GM12892 (cell line): ENCODE data around the gene LTB4R2.
"Not testable (repeated sequence)": the region's sequence is repeated elsewhere in the genome, so short reads cannot be mapped to it uniquely, and the experiment has no call there.

ENCODE experiments used
- DNase-seq: peaks from one replicate; pipeline ENCODE4 v3.0.0; 2011; ENCODE audit not compliant: insufficient read length
- FAIRE-seq: peaks from 2 replicates; lab custom pipeline; 2011; peaks lifted over from hg19 to GRCh38; lab: Jason Lieb, UNC
- POLR2A ChIP-seq: IDR thresholded peaks from 2 replicates; pipeline ENCODE4 v1.6.1; 2011; ENCODE audit warnings: low read depth, low read length, control low read depth
- POLR2AphosphoS5 ChIP-seq: IDR thresholded peaks from 2 replicates; pipeline ENCODE4 v1.6.1; 2011; ENCODE audit warnings: low read depth, low read length, control low read depth
- TAF1 ChIP-seq: IDR thresholded peaks from 2 replicates; pipeline ENCODE4 v1.6.1; 2011; ENCODE audit warnings: low read depth, mild to moderate bottlenecking, control low read depth, low read length, borderline replicate concordance

Gene LTB4R2

DNA sequence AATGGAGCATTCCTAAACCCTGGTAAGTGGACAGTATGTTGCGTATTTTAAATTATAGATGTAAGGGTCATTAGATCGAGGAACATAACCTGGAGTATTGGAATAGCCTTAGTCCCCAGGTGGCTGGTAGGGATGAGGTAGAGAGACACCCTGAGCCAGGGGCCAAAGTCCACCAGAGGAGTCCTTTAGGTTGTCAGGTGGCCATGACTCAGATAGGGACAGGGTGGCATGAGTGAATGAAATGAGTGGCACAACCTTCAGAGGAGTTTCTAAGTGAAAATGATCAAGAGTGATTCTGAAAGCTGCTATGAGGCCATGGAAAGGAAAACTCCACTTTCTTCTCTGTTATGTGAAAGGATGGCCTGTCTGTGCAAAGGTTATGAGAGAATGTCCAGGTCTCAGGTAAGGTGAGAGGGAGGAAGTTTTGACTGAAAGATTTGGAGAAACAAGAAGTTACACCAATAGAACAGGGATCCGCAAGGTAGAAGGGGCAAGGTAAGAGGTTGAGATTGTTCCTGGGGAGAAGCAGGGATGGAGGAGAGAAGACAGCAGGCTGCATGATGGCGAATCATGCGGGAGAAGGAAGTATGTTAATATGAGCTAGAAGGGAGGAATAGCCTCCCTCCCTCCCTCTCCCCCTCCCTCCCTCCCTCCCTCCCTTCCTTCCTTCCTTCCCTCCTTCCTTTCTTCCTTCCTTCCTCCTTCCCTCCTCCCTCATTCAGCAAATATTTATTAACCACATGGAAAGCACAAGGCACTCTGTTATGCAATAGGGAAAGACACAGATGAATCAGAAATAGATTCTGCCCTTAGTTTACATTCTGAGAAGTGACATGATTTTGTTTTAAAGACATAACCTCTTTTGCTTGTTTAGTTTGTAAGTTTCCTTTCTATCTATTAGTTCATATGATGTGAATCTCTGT is 43.9 kb downstream of the LTB4R2 start:
- DNase-seq (no peak), FAIRE-seq (no peak)
- TF ChIP-seq TAF1: no peak
- TF ChIP-seq POLR2AphosphoS5: no peak
- no peak for TF ChIP-seq POLR2A

DNA sequence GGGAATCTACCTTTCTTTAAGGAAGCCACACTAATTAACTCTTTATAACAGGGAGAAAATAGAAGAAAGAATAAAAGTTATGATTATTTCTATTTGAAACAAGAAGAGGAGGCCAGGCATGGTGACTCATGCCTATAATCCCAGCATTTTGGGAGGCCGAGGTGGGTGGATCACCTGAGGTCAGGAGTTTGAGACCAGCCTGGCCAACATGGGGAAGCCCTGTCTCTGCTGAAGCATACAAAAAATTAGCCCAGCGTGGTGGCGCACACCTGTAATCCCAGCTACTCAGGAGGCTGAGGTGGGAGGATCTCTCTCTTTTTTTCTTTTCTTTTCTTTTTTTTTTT is 44.5 kb downstream of the LTB4R2 start:
- not testable (repeated sequence) for DNase-seq, FAIRE-seq

DNA sequence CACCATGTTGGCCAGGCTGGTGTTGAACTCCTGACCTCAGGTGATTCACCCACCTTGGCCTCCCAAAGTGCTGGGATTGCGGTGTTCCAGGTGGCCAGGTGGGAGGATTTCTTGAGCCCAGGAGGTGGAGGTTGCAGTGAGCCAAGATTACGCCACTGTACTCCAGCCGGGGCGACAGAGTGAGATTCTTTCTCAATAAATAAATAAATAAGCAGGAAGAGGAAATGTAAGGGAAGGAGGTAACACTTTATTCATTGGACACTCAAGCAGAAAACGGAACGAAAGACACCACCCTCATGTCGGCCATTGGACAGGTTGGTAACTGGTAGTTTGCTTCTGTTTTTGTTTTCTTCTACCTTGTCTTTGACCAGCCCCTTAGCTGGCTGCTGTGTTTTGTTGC is 45.1 kb downstream of the LTB4R2 start:
- FAIRE-seq (no peak), DNase-seq (no peak)
- TF ChIP-seq POLR2A (no peak), POLR2AphosphoS5 (no peak), TAF1 (no peak)

DNA sequence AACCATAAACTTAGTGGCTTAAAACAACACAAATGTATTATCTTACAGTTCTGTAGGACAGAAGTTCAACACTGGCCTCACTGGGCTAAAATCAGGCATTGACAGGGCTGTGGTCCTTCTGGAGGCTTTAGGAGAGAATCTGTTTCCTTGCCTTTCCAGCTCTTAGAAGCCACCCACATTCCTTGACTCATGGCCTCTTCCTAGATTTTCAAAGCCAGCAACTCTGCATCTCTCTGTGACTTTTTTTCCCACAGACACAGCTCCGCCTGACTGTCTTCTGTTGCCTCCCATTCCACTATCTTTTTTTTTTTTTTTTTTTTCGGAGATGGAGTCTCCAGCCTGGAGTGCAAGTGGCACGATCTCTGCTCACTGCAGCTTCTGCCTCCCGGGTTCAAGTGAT is 46.3 kb downstream of the LTB4R2 start:
- FAIRE-seq (no peak), DNase-seq (no peak)
- TF ChIP-seq TAF1: no peak
- no peak for TF ChIP-seq POLR2A
- no peak for TF ChIP-seq POLR2AphosphoS5

DNA sequence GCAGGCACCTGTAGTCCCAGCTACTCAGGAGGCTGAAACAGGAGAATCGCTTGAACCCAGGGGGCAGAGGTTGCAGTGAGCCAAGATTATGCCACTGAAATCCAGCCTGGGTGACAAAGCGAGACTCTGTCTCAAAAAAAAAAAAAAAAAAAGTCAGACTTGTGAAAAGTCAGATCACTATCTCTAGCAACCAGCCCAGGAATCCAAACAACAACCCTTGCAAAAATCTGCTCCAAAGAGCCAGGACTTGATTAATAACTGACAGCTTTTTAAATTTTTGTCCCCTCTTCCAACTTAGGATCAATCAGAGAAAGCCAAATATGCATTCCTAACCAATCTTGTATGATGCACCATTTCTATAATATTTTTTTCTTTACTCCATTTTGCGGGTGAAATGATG is 50.3 kb downstream of the LTB4R2 start:
- DNase-seq (no peak), FAIRE-seq (no peak)
- TF ChIP-seq TAF1: no peak
- no peak for TF ChIP-seq POLR2A
- TF ChIP-seq POLR2AphosphoS5: no peak

DNA sequence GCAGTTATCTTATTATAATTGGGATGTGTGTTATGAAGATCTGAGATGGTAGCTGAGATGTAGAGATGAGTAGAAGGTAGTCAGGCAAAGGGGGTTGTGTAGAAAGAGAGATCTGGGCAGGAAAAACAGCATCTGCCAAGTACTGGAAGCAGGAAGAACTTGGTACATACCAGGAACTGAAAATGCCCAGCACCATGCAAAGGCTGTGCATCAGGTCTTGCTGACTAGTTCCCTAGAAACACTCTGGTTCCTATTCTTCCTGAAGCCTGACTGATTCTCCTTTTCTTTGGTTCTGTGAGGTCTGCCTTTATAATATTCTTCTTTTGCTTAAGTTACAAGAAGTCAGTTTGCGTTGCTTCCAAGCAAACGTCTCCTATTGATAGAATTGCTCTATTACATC is 51.4 kb downstream of the LTB4R2 start:
- FAIRE-seq (no peak), DNase-seq (no peak)
- TF ChIP-seq POLR2A (no peak), POLR2AphosphoS5 (no peak), TAF1 (no peak)
